Tongue (tissue), 2 donors: ENCODE measurements around the gene MATN4. TPM values are rescaled to one million over a fixed set of nuclear protein-coding genes. Genes with fewer than 3 reads are reported as not detected.
"Not testable (repeated sequence)": the region's sequence is repeated elsewhere in the genome, so short reads cannot be mapped to it uniquely, and the experiment has no call there.

Experiments used
- DNase-seq: peaks from one replicate; pipeline ENCODE4 v3.0.0-alpha.2; 2015
- total RNA-seq: library from RNA; depleted of rRNA; stranded (reverse); fragments of >200 nt; gene quantifications from one replicate; pipeline ENCODE4 v1.2.3, GENCODE V29; 2014

The MATN4 gene
- total RNA-seq, result 1.1 TPM

GRCh38 chr20:45308117-45308778 lies at the start of gene MATN4:
TSS of gene MATN4 (minus strand) at chr20:45308299. CDS start at chr20:45305582, 2,717 bp downstream.
- peak; percentile 38 for DNase-seq

GRCh38 chr20:45355209-45356084 lies 47.3 kb upstream of the MATN4 start:
- DNase-seq, result no peak

GRCh38 chr20:45354423-45355208 lies 46.5 kb upstream of the MATN4 start:
- DNase-seq, result no peak

GRCh38 chr20:45353746-45354145 lies 45.6 kb upstream of the MATN4 start:
- DNase-seq, result no peak

- no peak for DNase-seq
Measured at GRCh38 chr20:45352729-45353128, 44.6 kb upstream of the MATN4 start.

- not testable (repeated sequence) for DNase-seq
Measured at GRCh38 chr20:45350795-45351194, 42.7 kb upstream of the MATN4 start.

- no peak for DNase-seq
Measured at GRCh38 chr20:45350217-45350616, 42.1 kb upstream of the MATN4 start.

GRCh38 chr20:45347936-45348778 lies 40.1 kb upstream of the MATN4 start, which contains the start of gene SDC4:
TSS of gene SDC4 (minus strand) at chr20:45348424. CDS start at chr20:45348384, 40 bp downstream.
- peak; percentile 63 for DNase-seq

GRCh38 chr20:45347297-45347935 lies 39.3 kb upstream of the MATN4 start:
- no peak for DNase-seq

GRCh38 chr20:45346851-45347250 lies 38.8 kb upstream of the MATN4 start:
- DNase-seq, result no peak

- DNase-seq, result no peak
Measured at GRCh38 chr20:45346291-45346718, 38.2 kb upstream of the MATN4 start.

- no peak for DNase-seq
Measured at GRCh38 chr20:45345104-45345936, 37.2 kb upstream of the MATN4 start.

GRCh38 chr20:45344168-45344860 lies 36.2 kb upstream of the MATN4 start:
- no peak for DNase-seq

- DNase-seq, result no peak
Measured at GRCh38 chr20:45343532-45344167, 35.6 kb upstream of the MATN4 start.

GRCh38 chr20:45342855-45343531 lies 34.9 kb upstream of the MATN4 start:
- DNase-seq, result no peak

GRCh38 chr20:45341939-45342854 lies 34.1 kb upstream of the MATN4 start:
- peak; percentile 52 for DNase-seq

- no peak for DNase-seq
Measured at GRCh38 chr20:45341579-45341938, 33.5 kb upstream of the MATN4 start.
